ENCODE data around the gene MIA.
"Not testable (repeated sequence)": the region's sequence is repeated elsewhere in the genome, so short reads cannot be mapped to it uniquely, and the experiment has no call there.

The MIA gene

GRCh38 chr19:40750874-40751537, 24.3 kb upstream of the MIA start, which contains the start of gene SNRPA:
TSS of gene SNRPA (plus strand) at chr19:40751203. CDS start at chr19:40751409, 206 bp downstream.
- peak; percentile 94 for DNase-seq

- no peak for DNase-seq
Measured at GRCh38 chr19:40752257-40752781, 23.0 kb upstream of the MIA start.

DNA sequence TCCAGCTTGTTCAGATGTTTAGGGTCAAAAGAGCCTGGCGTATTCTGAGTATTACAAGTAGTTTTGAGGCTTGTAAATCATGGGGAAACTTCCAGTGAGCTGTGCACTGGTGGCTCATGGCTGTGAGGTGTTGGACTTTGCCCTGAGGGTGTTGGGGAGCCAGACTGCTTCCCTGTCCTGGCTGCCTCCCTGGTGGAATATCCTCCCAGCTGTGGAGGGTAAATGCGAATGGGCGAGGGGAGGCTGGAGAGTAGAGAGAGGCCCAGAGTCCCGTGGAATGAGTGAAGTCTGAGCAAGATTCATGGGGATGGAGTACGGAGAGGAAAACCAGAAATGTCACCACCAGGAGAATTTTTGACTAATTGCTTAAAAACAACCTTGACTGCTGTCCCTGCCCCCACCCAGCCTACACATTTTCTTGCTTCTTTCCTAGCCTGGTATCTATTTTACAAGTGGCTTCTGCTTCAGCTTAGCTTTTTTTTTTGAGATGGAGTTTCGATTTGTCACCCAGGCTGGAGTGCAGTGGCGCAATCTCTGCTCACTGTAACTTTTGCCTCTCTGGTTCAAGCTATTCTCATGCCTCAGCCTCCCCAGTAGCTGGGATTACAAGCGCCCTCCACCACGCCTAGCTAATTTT, 20.6 kb upstream of the MIA start:
- DNase-seq: no peak

- DNase-seq: no peak
Measured at GRCh38 chr19:40755248-40755624, 20.1 kb upstream of the MIA start.

GRCh38 chr19:40755791-40756190, 19.5 kb upstream of the MIA start:
- DNase-seq: no peak

GRCh38 chr19:40756502-40757110, 18.7 kb upstream of the MIA start:
- DNase-seq: no peak

DNA sequence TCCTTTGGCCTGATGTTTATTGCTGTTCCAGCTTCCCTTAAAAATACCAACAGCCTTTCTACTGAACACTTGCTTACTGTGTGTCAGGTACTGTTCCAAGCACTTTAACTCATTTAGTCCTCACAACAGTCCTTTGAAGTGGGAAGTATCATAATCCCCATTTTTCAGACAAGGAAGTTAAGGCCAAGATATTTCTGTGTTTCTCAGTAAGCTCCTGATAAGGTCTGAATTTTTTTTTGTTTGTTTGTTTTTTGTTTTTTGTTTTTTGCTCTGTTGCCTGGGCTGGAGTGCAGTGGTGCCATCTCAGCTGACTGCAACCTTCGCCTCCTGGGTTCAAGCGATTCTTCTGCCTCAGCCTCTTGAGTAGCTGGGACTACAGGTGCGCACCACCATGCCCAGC, 16.8 kb upstream of the MIA start:
- no peak for DNase-seq

DNA sequence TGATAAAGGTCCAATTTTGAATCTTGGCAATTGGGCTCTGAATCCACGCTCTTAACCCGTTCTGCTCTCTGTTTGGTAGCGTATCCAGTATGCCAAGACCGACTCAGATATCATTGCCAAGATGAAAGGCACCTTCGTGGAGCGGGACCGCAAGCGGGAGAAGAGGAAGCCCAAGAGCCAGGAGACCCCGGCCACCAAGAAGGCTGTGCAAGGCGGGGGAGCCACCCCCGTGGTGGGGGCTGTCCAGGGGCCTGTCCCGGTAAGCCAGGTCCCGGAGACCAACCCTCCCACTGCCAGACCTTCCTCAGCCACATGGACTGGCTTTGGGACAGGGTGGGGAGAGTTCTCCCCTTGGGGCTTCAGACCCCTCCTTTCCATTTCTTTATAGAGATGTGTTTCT, 16.0 kb upstream of the MIA start:
- no peak for DNase-seq

- no peak for DNase-seq
Measured at GRCh38 chr19:40762754-40763470, 12.4 kb upstream of the MIA start.

- DNase-seq: no peak
Measured at GRCh38 chr19:40763526-40763925, 11.8 kb upstream of the MIA start.

DNA sequence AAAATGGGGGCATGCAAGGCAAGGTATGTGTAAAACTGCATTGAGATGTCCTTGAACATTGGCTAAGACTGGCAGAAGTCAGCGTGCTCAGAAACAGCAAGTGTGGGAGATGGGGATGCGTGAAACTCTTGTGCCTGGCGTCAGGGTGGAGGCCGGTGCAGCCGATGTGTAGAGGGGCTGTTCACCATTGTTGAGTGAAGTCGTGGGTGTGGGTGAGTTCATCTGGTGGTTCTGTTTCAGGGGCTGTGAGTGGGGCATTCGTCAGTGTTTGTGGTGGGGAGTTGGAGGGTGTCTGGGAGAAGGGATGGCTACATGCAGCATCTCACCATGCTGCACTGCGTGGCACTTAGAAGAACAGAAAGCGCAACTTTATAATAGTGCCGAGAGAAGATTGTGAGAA, 11.4 kb upstream of the MIA start:
- DNase-seq: no peak

DNA sequence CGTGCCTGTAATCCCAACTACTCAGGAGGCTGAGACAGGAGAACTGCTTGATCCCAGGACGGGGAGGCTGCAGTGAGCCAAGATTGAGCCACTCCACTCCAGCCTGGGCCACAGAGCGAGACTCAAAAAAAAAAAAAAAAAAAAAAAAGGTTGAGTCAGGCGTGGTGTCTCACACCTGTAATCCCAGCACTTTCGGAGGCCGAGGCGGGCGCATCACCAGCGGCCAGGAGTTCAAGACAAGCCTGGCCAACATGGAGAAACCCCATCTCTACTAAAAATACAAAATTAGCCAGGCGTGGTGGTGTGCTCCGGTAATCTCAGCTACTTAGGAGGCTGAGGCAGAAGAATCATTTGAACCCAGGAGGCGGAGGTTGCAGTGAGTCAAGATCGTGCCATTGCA, 8.9 kb upstream of the MIA start:
- not testable (repeated sequence) for DNase-seq

- DNase-seq: no peak
Measured at GRCh38 chr19:40768869-40769268, 6.5 kb upstream of the MIA start.

DNA sequence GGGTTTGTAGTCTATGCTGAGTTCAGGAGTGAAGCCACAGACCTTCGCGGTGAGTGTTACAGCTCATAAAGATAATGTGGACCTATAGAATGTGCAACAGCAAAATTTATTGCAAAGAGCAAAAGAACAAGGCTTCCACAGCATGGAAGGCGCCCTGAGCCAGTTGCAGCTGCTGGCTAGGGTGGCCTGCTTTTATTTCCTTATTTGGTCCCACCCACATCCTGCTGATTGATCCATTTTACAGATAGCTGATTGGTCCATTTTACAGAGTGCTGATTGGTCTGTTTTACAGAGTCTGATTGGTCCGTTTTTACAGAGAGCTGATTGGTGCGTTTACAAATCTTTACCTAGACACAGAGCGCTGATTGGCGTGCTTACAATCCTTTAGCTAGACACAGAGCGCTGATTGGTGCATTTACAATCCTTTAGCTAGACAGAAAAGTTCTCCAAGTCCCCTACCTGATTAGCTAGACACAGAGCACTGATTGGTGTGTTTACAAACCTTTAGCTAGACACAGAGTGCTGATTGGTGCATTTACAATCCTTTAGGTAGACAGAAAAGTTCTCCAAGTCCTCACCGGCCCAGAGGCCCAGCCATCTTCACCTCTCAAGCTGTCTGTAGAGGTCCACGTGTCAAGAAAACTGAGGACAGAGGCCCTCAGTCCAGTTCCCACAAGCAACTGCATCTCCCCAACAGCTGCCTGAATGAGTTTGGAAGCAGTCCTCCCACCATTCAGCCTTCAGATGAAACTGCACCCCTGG, 4.0 kb upstream of the MIA start:
- DNase-seq: not testable (repeated sequence)

- no peak for DNase-seq
Measured at GRCh38 chr19:40775632-40776022, 306 bp downstream of the MIA start.

GRCh38 chr19:40776364-40776763, 1.0 kb downstream of the MIA start:
- no peak for DNase-seq

- DNase-seq: peak; percentile 89
Measured at GRCh38 chr19:40776932-40777644, 1.8 kb downstream of the MIA start.

GRCh38 chr19:40777645-40777936, 2.3 kb downstream of the MIA start:
- no peak for DNase-seq

DNA sequence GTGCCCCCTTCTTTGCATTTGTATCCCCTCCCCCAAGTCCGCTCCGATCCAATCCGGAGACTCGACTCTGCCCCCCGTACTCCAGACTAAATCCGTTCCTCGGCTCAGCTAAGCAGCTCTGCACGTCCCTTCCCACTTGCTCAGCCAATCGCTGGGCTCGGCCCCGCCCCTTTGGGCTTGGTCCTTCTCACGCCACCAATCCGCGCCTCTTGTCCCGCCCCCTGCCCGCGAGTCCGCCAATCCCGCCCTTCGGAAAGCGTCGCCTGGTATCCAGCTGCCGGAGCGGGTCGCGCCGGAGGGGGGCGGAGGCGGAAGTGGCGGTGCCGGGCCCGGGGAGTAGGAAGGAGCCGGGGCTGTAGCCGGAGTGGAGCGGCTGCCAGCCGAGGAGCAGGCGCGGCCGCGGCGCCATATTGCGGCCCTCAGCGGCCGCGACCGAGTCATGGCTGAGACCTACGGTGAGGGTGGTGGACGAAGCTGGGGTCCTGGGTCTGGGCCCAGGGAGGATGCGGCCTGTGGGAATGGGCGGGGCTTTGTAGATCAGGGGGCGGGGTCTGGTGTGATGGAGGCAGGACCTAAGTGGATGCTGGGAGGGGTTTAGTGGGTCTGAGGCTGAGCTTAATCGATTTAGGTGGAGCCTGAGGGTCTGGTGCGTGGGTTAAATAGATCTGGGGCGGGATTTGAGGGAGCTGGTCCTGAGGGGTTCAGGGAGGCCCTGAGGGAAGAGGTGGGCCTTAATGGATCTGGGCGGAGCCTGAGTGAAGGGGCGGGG, 2.8 kb downstream of the MIA start, which contains the start of gene RAB4B:
RAB4B (plus strand) TSS at position 311 of the 769 bp plus-strand sequence; CDS start at position 440, 129 bp downstream.
- peak; percentile 98 for DNase-seq

DNA sequence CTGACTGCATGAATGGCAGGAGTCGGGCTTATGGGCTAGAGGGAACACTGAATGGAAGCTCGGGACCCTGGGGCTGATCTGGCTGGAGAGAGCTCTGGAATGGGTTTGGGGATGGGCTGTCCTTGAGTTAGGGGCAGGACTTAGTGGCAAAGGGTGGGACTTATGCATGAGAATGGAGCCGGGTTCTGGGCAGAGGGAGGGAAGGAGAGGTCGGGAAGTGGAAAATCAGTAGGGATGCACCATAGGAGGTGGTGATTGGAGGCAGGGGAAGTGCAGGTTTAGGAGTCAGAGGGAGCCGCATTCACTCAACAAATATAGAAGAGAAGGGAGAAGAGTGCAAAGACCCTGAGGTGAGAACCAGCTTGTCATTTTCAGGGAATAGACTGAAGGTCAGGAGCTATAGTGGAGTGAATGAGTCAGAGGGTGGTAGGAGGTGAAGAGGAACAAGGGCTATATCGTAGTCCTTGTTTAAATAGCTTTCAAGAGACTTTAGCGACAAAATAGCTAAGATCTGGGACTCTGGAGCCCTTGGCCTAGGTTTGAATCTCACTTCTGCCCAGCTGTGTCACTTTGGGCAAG, 3.5 kb downstream of the MIA start:
- DNase-seq: no peak

DNA sequence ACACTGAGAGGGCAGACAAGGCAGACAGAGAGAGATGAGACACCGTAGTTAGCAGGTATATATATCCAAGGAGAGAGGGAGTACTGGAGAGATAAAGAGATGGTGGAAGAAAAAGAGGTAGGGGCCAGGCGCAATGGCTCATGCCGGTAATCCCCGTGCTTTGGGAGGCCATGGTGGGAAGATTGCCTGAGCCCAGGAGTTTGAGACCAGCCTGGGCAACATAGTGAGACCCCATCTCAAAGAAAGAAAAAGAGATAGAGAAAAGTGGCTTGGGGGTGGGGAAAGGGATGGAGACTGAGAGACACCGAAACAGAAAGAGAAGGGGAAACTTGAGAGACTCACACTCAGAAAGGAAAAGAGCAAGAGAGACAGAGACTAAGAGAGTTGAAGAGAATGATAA, 5.3 kb downstream of the MIA start:
- no peak for DNase-seq
